ENCODE data around the gene IKBKG. TPM values are rescaled to one million over a fixed set of nuclear protein-coding genes. Genes with fewer than 3 reads are reported as not detected.
"Not testable (repeated sequence)": the region's sequence is repeated elsewhere in the genome, so short reads cannot be mapped to it uniquely, and the experiment has no call there.

The IKBKG gene
- 31.4 TPM for total RNA-seq
- long read RNA-seq, transcript IKBKG-206 (10 exons, 2,299 nt): major isoform, 36 of 55 reads
- long read RNA-seq, partial matches to known transcripts: 9 of 55 reads
- long read RNA-seq, other reads (novel, unspliced or antisense): 10 of 55 reads

GRCh38 chrX:154547245-154548027 lies at the start of gene IKBKG:
Gene IKBKG, plus strand, starts transcription at chrX:154547620. Its CDS starts 4,383 bp downstream, at chrX:154552003.
- intact Hi-C loops (cut with DNase I): no loop called here
- Histone ChIP-seq H3K4me3 (peak within 1 kb of the TSS; percentile 70), H3K36me3 (peaks cover 4% of the 10 kb centered on the region), H3K27me3 (ENCODE audit: low read depth) (no peaks in the 10 kb centered on the region), H3K4me1 (peaks cover 36% of the 10 kb centered on the region), H3K9me3 (no peaks in the 10 kb centered on the region), H3K27ac (peak within 1 kb of the TSS; percentile 87)
- TF ChIP-seq, protein P1, sequence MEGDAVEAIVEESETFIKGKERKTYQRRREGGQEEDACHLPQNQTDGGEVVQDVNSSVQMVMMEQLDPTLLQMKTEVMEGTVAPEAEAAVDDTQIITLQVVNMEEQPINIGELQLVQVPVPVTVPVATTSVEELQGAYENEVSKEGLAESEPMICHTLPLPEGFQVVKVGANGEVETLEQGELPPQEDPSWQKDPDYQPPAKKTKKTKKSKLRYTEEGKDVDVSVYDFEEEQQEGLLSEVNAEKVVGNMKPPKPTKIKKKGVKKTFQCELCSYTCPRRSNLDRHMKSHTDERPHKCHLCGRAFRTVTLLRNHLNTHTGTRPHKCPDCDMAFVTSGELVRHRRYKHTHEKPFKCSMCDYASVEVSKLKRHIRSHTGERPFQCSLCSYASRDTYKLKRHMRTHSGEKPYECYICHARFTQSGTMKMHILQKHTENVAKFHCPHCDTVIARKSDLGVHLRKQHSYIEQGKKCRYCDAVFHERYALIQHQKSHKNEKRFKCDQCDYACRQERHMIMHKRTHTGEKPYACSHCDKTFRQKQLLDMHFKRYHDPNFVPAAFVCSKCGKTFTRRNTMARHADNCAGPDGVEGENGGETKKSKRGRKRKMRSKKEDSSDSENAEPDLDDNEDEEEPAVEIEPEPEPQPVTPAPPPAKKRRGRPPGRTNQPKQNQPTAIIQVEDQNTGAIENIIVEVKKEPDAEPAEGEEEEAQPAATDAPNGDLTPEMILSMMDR (IDR thresholded peaks at IDR 0.05): no peak
- DNase-seq (peak; percentile 91), ATAC-seq (peak; percentile 96)

DNA sequence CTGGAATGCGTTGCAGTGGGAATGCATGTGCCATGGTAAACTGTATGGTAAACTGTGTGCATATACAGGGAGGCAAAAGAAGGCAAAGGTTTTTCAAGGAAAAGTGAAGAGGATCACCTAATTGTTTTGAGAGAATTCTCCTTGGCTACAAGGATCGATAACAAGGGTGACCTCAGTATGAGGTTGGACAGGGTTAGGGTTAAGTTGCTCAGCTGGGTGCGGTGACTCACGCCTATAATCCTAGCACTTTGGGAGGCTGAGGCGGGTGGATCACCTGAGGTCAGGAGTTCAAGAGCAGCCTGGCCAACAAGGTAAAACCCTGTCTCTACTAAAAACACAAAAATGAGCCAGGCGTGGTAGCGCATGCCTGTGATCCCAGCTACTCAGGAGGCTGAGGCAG lies 46.0 kb upstream of the IKBKG start:
- H3K4me1 ChIP-seq; intact Hi-C loops (cut with DNase I); H3K9me3 ChIP-seq; H3K27me3 ChIP-seq (ENCODE audit: low read depth); H3K36me3 ChIP-seq; DNase-seq; H3K4me3 ChIP-seq; ATAC-seq; H3K27ac ChIP-seq: not testable (repeated sequence)

DNA sequence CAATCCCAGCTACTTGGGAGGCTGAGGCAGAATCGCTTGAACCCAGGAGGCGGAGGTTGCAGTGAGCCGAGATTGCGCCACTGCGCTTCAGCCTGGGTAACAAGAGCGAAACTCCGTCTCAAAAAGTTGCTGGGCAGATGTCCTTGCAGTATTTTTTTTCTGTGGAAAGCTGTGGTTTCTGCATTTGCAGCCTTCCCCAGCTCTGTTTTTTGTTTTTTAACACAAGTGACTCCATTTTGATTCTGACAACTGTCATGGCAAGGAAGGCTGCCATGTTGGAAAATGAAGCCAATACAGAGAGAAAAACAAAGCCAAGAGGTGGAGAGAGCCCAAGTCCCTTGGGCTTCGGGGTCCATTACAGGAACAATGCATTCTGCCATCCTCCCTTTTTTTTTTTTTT lies 45.3 kb upstream of the IKBKG start:
- no peaks in the 10 kb centered on the region for H3K4me1 ChIP-seq
- intact Hi-C loops (cut with DNase I): no loop called here
- TF ChIP-seq, protein P1 (IDR thresholded peaks at IDR 0.05): no peak
- no peaks in the 10 kb centered on the region for H3K27me3 ChIP-seq (ENCODE audit: low read depth)
- H3K36me3 ChIP-seq: peaks cover 15% of the 10 kb centered on the region
- no peak for ATAC-seq
- H3K9me3 ChIP-seq: no peaks in the 10 kb centered on the region
- H3K27ac ChIP-seq: no peak overlapping the region
- no peak for DNase-seq
- no peak overlapping the region for H3K4me3 ChIP-seq

DNA sequence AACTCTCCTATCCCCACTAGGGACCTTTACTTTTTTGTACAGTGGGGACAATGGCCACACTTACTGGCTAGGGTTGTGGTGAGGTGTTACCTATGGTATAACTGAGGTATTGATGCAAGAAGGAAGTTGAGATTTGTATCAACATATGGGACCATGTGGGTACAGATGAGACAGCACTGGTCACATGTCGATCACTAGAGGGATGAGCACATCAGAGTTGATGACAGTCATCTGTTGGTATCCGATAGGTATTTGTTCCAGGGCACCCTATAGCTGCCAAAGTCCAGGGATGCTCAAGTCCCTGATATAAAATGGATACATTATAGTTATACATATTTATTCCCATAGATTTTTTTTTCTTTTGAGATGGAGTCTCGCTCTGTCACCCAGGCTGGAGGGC lies 44.4 kb upstream of the IKBKG start:
- H3K9me3 ChIP-seq: no peaks in the 10 kb centered on the region
- no peaks in the 10 kb centered on the region for H3K27me3 ChIP-seq (ENCODE audit: low read depth)
- H3K4me1 ChIP-seq: no peaks in the 10 kb centered on the region
- TF ChIP-seq, protein P1 (IDR thresholded peaks at IDR 0.05): no peak
- intact Hi-C loops (cut with DNase I): no loop called here
- no peak overlapping the region for H3K4me3 ChIP-seq
- DNase-seq (no peak), ATAC-seq (no peak)
- peaks cover 17% of the 10 kb centered on the region for H3K36me3 ChIP-seq
- H3K27ac ChIP-seq: no peak overlapping the region

DNA sequence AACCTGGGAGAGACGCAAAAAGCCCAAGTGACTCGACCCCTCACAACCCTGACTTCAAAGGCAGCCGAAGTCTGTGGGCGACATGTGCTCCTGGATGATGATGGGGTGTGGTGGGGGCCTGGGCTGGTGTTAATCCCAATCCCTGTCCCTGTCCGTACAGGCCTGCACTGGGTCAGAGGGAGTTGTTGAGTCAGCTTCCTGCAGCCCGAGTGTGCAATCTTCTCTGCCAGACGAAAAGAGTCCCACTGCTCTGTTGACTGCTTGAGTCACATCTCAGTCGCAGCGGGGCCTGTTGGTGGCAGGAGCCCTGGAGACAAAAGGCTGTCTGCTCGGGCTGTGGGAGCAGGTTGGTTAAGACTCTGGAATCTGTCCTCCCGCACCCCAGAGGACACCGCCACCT lies 41.7 kb upstream of the IKBKG start:
- DNase-seq (no peak), ATAC-seq (peak in 1 of 2 donors; percentile 30)
- Histone ChIP-seq H3K9me3 (no peaks in the 10 kb centered on the region), H3K4me3 (no peak overlapping the region), H3K27ac (no peak overlapping the region), H3K36me3 (peaks cover 17% of the 10 kb centered on the region), H3K4me1 (no peaks in the 10 kb centered on the region), H3K27me3 (ENCODE audit: low read depth) (no peaks in the 10 kb centered on the region)
- TF ChIP-seq, protein P1 (IDR thresholded peaks at IDR 0.05): no peak
- intact Hi-C loops (cut with DNase I): no loop called here
